AG04449 (cell line): ENCODE measurements around the gene SUPT6H.

Source experiments
- CTCF ChIA-PET: fragments of 350-600 bp; formaldehyde crosslinking; extraction: SDS; loops from one replicate; lab custom pipeline; 2021; ENCODE audit warnings: antibody characterized with exemption; lab: Yijun Ruan, JAX
- POLR2A ChIA-PET: fragments of 400-600, 350-600 bp; formaldehyde crosslinking; extraction: SDS; loops from one replicate; lab custom pipeline; 2020; ENCODE audit warnings: antibody characterized with exemption, inconsistent platforms; lab: Yijun Ruan, JAX
- DNase-seq: peaks from one replicate; pipeline ENCODE4 v3.0.0-alpha.2; 2010; ENCODE audit warnings: low read depth, low spot score
- H3K4me3 ChIP-seq: 2 replicates; pipeline ENCODE4 v1.5.1; 2011; ENCODE audit warnings: low read depth, mild to moderate bottlenecking, control low read depth, low read length
- CTCF ChIP-seq: IDR thresholded peaks from one replicate; pipeline ENCODE4 v1.5.1; 2011; ENCODE audit warnings: mild to moderate bottlenecking, moderate library complexity, low read length, control low read depth, inconsistent platforms; ENCODE audit not compliant: insufficient read depth; ENCODE audit errors: missing control alignments

Gene SUPT6H

GRCh38 chr17:28661635-28662526 is at the start of gene SUPT6H, which contains the start of gene SDF2:
SUPT6H (plus strand) TSS chr17:28662205; CDS start chr17:28673402, 11,197 bp downstream.
SDF2 (minus strand) TSS chr17:28661906; CDS start chr17:28661876, 30 bp downstream.
- no peak for DNase-seq
- CTCF ChIA-PET = interaction anchor here (0.6 to 7.2 kb wide), 9 partner anchors 9 to 287 kb away, joined by 3 to 63 read pairs (median 4); partner anchors contain the start of gene BLTP2
- POLR2A ChIA-PET = interaction anchor here (0.8 to 3.0 kb wide), 4 partner anchors 12 to 58 kb away, joined by 3 to 11 read pairs (median 3); partner anchors contain the start of gene RPL23A
- H3K4me3 ChIP-seq = peak within 1 kb of the TSS; percentile 99
- TF ChIP-seq CTCF = no peak

GRCh38 chr17:28612531-28612930 is 49.5 kb upstream of the SUPT6H start:
- CTCF ChIA-PET = interaction anchor here (0.6 to 7.2 kb wide), 26 partner anchors 9 to 346 kb away, joined by 3 to 100 read pairs (median 4); partner anchors contain the start of genes BLTP2, PIGS and SPAG5
- TF ChIP-seq CTCF = no peak
- H3K4me3 ChIP-seq = no peak overlapping the region
- POLR2A ChIA-PET = no interaction called here
- DNase-seq = no peak

GRCh38 chr17:28612936-28613872 is 48.8 kb upstream of the SUPT6H start:
- H3K4me3 ChIP-seq = no peak overlapping the region
- TF ChIP-seq CTCF = peak; percentile 69
- no peak for DNase-seq
- CTCF ChIA-PET = interaction anchor here (0.6 to 7.2 kb wide), 26 partner anchors 10 to 347 kb away, joined by 3 to 100 read pairs (median 4); partner anchors contain the start of genes BLTP2, PIGS and SPAG5
- POLR2A ChIA-PET = no interaction called here

- POLR2A ChIA-PET = no interaction called here
- CTCF ChIA-PET = interaction anchor here (1.4 to 7.2 kb wide), 6 partner anchors 10 to 119 kb away, joined by 6 to 100 read pairs (median 22); partner anchors contain the start of gene BLTP2
- no peak for TF ChIP-seq CTCF
- no peak for DNase-seq
- H3K4me3 ChIP-seq = no peak within 1 kb of the TSS
Observed at GRCh38 chr17:28613931-28614381, 48.0 kb upstream of the SUPT6H start, which contains the start of gene RSKR. RSKR (minus strand) TSS chr17:28614185; CDS start chr17:28614161, 24 bp downstream.

GRCh38 chr17:28615260-28615940 is 46.6 kb upstream of the SUPT6H start:
- POLR2A ChIA-PET = no interaction called here
- no peak overlapping the region for H3K4me3 ChIP-seq
- TF ChIP-seq CTCF = no peak
- CTCF ChIA-PET = interaction anchor here (0.7 to 7.2 kb wide), 7 partner anchors 8 to 123 kb away, joined by 3 to 100 read pairs (median 3); partner anchors contain the start of gene BLTP2
- DNase-seq = no peak
